GF-D8 (cell line): Measurements from ENCODE around the gene TRIM69.
"Not testable (repeated sequence)": the region's sequence is repeated elsewhere in the genome, so short reads cannot be mapped to it uniquely, and the experiment has no call there.

ENCODE experiments used
- DNase-seq: peaks from one replicate; lab custom pipeline; 2025; lab: John Stamatoyannopoulos, UW

Gene TRIM69

DNA sequence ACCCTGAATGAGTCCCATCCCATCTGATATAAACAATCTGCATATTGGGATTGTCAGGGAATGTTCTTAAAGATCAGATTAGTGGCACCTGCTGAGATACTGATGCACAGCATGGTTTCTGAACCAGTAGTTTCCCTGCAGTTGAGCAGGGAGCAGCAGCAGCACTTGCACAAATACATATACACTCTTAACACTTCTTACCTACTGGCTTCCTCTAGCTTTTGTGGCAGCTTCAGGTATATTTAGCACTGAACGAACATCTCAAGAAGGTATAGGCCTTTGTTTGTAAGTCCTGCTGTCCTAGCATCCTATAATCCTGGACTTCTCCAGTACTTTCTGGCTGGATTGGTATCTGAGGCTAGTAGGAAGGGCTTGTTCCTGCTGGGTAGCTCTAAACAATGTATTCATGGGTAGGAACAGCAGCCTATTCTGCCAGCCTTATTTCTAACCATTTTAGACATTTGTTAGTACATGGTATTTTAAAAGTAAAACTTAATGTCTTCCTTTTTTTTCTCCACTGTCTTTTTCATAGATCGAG, 20.5 kb upstream of the TRIM69 start:
- DNase-seq: no peak

DNA sequence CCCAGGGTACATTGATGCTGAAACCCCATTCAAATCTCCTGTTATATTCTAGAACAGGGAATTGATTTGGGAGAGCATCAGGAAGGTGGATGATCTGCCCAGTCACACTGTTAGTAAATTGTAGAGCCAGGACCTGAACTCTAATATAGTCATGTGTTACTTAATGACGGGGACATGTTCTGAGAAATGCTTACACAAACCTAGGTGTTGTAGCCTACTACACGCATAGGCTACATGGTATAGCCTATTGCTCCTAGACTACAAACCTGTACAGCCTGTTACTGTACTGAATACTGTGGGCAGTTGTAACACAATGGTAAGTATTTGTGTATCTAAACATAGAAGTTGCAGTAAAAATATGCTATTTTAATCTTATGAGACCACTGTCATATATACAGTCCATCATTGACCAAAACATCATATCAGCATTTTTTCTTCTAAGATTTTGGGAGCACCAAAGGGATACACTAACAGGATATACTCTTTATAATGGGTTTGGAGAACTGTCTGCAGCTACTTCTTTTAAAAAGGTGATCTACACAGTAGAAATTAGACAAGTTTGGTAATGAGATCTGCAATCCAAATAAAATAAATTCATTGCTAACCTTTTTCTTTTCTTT, 19.2 kb upstream of the TRIM69 start:
- no peak for DNase-seq

DNA sequence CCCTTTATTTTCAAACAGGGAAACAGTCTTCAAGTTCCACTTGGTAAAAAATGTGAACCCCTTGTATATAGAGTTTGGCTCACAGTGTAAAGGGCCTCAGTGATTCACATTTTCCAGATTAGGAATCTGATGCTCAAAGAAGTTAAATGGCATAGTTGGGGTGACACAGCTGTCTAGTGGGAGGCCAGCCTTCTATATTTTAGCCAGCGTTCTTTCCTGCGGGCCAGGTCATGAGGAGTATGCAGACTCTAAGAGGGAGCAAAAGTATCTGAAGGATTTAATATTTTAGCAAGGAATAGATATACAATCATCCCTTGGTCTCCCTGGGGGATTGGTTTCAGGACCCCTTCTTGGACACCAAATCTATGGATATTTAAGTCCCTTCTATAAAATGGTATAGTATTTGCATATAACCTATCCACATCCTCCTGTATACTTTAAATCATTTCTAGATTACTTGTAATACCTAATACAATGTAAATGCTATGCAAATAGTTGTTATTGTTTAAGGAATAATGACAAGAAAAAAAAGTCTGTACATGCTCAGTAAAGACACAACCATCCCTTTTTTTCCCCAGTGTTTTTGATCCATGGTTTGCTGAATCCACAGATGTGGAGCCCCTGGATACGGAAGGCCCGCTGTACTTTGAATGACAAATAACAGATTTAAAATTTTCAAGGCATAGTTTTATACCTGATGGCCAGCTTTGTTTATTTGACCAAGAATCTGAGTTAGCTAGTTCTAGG, 18.0 kb upstream of the TRIM69 start:
- no peak for DNase-seq

DNA sequence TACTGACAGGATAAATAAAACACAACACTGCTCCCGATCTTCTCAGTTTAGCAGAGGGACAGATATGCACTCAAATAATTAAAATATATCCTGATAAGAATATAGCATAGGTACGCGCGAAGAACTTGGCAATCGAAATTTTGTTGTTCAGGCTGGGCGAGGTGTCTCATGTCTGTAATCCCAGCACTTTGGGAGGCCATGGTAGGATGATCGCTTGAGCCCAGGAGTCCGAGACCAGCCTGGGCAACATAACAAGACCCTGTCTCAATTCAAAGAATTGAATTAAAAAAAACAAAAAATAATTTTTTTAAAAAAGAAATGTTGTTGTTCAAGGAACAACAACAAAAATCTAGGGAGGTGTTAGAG, 17.4 kb upstream of the TRIM69 start:
- no peak for DNase-seq

DNA sequence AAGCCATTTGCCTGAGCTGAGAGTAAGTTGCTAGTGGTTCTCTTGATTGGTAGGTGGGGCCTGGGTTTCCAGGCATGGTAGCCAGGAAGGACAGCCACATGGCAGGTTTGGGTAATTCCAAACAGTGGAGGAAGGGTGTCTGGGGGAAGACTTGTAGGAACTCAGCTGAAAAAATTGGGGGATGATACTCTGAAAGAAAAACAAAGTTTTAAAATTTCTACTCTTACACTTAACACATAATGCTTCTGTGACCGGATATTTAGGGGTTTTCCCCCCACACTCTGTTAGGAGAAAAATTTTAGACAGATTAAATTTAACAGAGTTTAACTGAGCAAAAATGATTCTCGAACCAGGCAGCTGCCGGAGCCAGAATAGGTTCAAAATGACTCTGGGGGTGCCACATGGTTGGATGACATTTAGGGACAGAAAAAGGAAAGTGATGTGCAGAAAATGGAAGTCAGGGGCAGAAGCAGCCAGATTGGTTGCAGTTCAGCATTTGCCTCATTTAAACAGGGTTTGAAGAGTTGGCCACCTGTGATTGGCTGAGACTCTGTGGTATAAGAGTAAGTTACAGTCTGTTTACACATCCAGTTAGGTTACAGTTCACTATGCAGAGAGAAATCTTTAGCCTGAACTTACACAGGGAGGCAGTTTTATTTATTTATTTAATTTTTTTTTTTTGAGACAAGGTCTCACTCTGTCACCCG, 16.9 kb upstream of the TRIM69 start:
- DNase-seq: no peak

DNA sequence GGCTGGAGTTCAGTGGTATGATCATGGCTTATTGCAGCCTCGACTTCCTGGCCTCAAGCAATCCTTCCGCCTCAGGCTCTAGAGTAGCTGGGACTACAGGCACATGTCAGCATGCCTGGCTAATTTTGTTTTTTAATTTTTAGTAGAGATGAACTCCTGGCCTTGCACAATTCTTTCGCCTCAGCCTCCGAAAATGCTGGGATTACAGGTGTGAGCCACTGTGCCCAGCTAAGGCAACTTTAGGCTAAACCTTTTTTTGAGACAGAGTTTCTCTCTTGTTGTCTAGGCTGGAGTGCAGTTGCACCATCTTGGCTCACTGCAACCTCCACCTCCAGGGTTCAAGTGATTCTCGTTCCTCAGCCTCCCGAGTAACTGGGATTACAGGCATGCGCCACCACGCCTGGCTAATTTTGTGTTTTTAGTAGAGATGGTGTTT, 16.3 kb upstream of the TRIM69 start:
- DNase-seq: not testable (repeated sequence)

DNA sequence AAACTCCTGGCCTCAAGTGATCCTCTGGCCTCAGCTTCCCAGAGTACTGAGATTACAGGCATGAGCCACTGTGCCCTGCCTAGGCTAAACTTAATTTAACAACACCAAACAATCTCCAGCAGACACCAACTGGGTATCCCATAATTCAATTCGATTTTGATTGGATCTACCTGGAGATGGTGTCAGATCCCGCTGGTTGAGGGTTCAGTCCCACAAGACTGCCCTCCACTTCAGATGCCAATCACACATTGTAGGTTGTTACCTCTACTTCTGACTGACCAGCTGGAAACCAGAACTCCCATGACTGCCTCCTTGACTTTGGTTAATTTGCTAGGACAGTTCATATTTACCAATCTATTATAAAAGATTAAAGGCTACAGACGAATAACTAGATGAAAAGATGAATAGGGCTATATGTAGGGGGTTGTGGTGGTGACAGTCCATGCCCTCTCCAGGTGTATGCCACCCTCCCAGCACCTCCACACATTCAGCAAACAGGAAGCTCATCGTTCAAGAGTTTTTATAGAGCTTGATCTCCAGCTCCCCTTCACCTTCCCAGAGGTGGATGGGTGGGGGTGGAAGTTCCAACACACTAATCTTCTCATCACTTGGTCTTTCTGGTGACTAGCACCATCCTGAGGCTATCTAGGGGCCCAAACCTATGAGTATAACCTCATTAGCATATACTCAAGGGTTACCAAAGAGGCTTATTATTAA, 15.7 kb upstream of the TRIM69 start:
- no peak for DNase-seq

DNA sequence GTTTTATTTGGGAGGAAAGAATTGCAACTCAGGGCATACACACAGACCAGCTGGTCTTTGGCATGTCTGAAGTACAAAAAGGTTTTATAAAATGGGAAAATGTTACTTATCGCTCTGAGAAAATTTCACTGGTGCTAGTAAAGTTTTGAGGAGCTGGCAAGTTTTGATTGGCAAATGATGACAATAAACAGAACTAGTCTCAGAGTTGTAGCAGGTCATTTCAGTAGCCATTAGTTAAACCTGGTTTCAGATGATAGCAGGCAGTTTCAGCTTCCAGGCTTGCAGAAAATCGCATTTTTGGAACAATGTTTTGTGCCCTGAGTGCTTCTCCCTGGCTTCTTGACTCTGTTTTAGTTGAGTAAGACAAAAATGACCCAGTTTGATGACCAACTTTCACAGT, 14.3 kb upstream of the TRIM69 start:
- DNase-seq: no peak

DNA sequence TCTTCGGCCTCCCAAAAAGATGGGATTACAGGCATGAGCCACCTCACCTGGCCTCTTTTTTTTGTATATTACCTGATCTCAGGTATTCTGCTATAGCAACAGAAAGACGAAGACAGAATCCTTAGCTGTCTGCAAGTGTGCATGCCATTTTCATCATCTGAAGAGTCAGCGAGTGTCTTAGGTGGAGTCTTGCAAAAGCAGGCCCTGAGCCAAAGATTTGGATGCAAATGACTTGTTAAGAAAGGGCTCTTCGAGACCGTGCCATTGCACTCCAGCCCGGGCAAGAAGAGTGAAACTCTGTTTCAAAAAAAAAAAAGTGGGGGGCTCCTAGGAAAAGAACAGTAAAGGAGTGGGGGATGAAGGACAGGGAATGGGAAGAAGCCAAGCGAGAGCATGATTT, 10.2 kb upstream of the TRIM69 start:
- no peak for DNase-seq

DNA sequence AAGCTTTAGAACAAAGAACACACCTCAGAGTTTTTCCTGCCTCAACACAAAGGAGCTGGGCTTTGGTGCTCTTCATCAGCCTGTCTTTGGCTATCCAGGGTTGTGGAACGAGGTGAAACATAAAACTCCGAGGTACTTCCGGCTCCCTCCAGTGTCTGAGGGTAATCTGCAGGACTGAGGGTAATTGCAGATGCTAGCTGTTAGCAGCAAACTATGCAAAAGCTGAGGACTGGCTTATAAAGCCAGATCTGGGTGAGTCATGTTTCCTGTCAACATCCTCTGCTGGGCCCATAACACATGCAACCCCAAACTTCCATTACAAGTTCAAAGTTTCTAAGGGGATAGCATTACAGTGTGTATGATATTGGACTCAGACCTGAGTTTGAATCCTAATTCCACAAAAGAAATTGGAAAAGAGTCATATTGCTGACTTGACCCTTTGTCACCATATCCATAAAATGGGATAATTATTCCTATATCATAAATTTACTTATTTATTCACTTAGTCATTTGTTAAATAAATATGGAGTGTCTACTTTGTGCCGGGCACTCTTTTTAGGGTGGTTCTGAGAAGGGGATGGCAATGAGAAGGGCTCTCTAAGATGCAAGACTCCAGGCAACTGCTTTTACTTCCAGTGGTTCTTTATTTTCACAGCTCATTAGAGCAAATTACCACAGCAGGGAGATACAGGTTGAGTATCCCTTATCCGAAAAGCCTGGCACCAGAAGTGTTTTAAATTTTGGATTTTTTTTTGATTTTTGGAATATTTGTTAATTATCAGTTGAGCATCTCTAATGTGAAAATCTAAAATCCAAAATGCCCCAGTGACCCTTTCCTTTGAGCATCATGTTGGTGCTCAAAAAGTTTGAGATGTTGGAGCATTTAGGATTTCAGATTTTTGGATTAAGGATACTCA, 9.5 kb upstream of the TRIM69 start:
- peak; percentile 72 for DNase-seq

DNA sequence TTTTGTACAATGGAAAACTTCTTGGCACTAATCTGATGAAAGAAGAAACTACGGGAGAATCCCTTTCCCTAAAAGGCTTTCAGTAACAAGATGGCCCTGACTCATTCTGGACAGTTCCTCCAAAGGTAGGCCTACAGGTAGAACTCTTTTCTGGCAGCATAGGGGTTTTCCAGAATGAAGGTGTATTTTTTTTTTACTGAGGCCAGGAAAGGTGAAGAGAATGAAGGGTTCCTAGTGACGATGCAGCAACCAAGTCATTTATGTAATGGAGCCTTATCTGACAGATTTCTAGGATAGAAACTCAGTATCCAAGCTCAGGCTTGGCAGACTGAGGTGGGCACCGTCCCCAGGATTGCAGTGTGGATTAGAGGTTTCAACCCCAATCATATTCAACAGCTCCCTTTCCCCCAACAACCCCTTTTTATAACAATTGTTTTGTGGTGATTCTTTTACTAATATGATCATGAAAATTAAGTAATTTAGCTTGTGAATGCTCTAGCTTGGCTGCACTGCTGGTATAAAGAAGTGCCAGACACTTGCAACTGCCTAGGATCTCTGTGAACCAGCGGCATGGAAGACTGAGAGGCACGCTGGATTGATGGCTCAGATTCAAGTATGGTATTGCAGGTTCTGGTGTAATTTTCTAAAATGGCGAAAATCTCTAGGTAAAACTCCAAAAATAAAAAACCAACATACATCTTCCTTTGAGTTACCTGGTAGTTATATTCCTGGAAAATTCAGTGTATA, 8.7 kb upstream of the TRIM69 start:
- DNase-seq: no peak

DNA sequence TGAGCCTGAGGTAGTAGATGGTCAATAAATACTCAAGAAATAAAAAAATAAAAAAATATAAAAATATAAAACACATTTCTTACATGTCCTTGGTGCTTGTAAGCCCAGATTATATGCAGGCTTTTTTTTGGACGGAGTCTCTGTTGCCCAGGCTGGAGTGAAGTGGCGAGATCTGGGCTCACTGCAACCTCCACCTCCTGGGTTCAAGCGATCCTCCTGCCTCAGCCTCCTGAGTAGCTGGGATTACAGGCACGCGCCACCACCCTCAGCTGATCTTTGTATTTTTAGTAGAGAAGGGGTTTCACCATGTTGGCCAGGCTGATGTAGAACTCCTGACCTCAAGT, 8.1 kb upstream of the TRIM69 start:
- not testable (repeated sequence) for DNase-seq

DNA sequence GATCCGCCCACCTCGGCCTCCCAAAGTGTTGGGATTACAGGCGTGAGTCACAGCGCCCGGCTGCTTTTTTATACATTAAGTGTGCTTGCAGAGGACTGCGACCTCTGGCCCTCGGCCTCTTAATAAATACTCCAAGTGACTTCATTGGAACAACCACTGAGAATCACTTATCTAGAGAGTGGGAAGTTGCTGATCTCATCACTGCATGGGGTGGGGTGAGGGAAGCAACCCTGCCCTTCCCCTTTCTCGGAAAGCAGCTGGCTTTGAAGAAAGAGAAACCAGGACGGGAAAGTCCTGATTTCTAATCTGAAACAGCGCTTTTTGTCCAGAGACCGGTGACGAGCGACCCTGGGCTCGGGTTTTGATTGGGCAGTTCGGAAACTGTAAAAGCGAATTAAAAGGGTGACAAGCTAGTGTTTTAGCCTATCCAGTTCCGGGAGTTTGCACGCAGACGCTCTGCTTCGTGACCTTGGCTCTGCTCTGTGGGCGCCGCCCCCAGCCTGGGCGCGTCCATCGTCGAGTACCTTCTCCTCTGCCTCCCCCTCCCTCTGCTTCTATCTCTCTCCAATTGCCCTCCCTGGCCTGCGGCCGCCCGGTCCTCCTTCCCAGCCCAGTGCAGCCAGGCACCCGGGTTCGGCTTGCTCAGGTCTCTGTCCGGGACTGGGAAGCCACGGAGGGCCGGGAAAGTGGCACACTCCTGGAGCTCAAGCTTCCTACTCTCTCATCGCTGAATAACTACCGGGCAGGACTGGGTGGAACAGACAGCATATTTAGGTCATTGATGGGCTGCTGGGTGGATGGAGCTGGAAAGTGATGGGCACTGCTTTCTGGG, 7.5 kb upstream of the TRIM69 start:
- DNase-seq: peak; percentile 90

DNA sequence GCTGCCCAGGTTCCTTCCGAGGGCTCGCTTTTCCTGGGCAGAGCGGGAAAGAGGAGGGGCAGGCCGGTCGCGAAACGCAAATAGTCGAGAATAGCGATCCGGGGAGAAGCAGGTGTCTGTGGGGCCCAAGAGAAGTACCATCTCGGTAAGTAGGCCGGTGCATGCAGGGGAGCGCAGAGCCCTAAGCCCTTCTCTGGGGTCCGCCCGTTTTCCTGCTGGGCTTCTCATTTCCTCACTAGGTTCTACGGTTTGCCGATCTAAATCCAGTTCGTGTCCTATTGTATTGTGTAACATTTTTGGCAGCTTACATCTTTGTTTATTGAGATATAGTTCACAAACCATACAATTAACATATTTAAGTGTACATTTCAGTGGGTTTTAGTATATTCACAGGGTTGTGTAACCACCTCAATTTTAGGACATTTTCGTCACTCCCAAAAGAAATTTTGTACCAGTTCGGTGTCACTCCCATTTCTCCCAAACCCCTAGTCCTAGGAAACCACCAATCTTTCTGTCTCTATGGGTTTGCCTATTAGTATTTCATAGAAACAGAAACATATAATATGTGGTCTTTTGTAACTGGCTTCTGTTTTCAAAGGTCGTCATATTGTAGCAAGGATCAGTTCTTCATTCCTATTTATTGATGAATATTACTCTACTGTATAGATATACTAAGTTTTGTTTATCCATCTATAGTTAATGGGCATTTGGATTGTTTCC, 6.8 kb upstream of the TRIM69 start:
- DNase-seq: no peak

DNA sequence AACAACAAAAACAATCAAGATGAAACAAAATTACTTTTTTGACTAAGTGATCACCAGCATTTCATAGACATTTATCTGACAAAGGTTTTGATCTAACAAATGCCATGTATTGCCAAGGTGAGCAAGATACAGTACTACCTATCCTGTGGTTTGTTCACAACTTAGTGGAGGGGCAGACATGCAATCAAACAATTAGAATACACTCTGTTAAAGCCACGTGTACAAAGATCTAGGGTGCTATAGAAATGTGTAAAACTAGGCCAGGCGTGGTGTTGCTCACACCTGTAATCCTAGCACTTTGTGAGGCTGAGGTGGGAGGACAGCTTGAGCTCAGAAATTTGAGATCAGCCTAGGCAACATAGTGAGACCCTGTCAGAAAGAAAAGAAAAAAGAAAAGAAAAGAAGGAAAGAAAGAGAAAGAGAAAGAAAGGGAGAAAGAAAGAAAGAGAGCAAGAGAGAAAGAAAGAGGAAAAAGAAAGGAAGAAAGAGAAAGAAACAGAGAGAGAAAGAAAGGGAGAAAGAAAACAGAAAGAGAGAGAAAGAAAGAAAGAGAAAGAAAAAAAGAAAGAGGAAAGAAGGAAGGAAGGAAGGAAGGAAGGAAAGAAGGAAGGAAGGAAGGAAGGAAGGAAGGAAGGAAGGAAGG, 1.4 kb upstream of the TRIM69 start:
- no peak for DNase-seq

DNA sequence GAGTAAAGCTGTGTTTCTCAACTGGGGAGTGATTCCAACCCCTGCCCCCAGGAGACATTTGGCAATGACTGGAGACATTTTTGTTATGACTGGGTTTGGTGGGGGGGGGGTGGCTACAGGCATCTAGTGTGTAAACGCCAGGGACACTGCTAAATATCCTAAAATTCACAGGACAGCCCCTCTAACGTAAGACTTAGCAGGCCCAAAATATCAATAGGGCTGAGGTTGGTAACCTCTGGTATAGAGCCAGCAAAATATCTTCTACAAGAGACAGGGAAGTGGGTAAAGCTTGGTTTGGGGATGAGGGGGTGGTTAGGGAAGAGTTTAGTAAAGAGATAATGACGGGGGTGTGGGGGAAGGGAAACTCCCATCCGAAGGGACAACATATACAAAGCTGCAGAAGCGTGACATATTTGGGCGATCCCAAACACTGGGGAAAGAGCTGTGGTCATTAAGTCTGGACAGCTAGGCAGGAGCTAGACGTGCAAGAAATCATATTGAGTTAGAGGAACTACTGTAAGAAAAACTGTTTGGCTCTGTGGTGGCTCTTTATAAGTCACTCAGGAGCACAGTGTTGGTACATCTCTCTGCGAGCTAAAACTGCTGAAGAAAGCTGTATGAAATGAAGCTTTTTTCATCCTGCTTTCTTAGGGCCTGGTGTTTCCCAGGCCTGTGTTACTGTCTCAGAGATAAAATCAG, 697 bp upstream of the TRIM69 start:
- peak; percentile 3 for DNase-seq

DNA sequence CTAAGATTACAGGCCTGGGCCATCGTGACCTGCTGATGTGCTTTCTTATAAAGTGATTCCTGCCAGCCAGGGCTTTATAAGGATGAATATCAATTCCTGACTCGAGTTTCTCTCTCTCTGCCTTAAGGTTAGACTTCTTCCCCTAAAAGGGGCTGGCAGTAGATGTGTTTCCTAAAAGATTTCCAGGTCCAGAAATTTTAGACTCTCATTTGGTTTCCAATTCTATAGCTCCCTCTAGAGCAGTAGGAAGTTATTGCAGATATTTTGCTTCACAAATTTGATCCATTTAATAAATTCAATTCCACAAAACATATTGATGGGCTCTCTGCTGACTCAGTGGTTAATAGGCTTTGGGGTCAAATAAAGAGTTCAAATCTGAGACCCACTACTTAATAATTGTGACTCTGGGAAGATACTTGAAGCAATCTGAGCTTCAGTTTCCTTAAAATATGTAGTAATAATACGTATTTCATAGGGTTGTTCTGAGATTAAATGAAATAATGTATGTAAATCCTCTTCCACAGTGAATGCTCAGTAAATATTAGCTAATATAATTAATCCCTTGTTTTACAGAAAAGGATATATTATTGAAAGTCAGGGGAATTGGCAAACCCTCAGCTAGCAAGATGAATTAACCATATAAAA, 2.1 kb downstream of the TRIM69 start:
- DNase-seq: no peak
